Measurements from ENCODE around the gene TACR1.

The TACR1 gene

DNA sequence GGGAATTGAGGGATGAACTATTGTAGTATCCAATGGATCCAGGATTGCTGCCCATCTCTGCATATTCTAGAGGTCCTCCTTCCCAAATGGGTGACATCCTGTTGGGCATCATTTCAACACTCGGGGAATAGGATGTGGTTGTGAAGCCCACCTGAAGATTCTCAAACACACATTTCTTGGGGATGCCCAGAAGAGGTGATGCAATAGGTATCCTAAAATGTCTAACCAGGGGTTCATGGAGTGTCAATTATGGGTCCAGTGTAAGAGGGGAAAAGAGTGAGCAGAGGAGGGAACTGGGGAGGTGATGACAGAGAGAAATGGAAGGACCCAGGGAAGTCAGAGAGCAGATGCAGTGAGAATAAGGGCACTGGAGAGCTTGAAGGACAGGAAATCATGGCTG is 188.7 kb downstream of the TACR1 start:
- DNase-seq = no peak

DNA sequence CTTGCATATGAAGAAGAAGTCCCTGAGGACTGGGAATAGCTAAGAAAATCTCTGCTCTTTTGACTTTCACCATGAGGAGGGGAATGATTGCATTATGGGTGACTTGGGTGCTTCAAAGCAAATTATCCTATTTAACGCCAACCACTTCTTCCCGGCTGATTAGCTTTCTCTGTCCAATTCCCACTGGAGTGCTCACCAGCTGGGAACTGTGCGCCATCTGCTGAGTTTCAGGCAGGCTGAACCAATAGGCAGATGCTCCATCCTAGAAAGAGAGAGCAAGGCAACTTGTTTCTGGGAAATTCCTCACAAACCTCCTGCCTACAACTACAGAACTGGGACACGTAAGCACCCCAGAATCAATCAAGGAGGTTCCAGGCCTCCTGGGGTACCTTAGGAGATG is 191.5 kb downstream of the TACR1 start:
- DNase-seq = no peak

DNA sequence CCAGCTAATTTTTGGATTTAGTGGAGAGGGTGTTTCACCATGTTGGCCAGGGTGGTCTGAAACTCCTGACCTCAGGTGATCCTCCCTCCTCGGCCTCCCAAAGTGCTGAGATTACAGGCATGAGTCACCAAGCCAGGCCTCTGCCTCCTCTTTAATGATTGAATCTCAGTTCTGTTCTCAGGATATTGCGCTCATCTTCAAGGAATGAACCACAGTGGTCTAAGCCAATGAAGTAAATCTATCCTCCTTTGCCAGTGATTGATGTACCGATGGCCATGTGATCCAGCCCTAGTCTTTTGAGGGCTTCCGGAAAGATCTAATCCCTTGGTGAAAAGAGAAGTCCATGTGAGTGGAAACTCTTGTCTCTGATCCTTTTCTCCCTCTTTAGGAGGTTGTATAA is 192.3 kb downstream of the TACR1 start:
- no peak for DNase-seq

DNA sequence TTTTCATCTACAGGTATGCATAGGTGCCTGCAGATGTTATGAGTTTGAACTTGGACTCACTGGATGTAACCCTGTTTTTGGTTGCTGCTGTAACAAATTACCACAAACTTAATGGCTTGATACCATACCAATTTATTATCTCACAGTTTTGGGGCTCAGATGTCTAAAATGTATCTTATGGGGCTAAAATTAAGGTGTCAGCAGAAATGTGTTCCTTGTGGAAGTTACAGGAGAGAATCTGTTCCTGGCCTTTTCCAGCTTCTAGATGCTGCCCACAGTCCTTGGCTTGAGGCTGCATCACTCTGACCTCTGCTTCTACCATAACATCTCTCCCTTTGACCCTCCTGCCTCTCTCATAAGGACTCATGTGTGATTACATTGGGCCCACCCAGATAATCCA is 193.3 kb downstream of the TACR1 start:
- DNase-seq = no peak

DNA sequence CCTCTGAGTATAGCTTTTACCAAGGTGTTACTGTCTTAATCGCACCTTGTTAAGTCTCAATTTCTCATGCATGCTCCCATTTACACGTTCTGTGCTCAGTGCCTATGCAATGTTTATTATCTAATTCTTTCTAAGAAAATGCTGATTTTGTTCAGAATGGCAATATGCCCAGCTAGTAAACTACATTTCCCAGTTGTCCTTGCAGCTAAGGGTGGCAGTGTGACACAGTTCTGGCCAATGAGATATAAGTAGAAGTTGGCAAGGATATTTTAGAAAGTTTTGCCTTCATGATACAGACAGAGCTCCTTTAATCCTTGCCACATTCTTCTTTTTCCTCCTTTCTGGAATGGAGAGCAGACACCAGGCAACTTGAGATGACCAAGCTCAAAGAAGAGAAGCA is 195.5 kb downstream of the TACR1 start:
- DNase-seq = no peak

DNA sequence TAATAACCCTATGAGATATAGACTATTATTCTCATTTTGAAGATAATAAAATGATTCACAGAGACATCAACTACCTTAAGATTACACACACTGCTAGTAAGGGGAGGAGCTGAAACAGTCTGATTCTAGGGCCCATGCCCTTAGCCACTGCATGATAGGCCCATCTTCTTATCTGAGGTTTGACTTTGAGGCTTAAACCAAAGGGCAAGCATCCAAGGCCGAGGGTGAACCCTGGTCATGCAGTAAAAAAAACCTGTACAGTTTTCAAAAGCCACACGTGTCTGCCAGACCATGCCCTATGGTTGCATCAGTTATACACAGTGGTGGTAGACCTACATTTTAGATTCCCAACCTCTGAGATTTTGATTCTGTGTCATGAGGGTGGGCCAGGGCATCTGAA is 196.0 kb downstream of the TACR1 start:
- no peak for DNase-seq

DNA sequence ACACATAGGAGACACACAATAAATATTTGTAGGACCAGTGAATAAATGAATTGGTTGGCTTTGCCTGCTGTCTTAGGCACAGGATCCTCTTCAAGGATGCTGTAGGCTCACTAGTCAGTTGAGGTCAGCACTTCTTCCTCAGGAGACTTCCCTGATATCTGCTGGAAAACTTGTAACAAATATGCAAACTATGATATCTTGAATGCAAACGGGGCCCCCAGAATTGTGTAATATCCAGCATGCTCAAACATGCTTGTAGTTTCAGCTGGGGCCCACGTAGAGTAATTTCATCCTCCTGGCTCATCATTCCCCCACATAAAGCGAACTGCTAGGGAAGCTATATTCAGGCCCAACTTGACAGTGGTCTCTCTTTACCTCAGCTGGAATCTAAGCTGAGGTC is 197.3 kb downstream of the TACR1 start:
- no peak for DNase-seq

DNA sequence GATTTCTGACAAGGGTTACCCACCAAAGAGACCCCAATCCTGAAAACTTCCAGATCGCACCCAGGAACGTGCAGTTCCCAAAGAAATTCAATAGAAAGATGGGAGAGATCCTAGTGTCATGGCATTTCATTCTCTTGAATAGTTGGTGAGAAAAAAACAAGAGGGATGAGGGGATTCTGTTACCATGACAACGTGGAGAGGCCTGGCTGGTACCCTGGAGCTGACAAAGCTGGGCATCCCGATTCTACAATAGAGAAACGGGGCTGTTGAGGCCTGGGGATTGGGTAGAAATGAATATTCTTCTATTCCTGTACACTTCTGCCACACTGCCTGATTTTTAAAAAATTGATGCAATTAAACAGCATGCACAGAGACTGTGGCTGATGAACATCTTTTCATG is 199.9 kb downstream of the TACR1 start:
- no peak for DNase-seq

Measured in activated T-cell treated with anti-CD3 and anti-CD28 coated beads for 4 hours (primary cell).